GM21528 (cell line): Measurements from ENCODE around the gene GATA6.
"Not testable (repeated sequence)": the region's sequence is repeated elsewhere in the genome, so short reads cannot be mapped to it uniquely, and the experiment has no call there.

Experiments used
- ATAC-seq: cut with Tn5 transposase; IDR thresholded peaks from one replicate; pipeline ENCODE4 v1.9.1; 2021; ENCODE audit warnings: mild to moderate bottlenecking, moderate library complexity; ENCODE audit not compliant: unreplicated experiment, low FRiP score

GATA6 gene

GRCh38 chr18:22180722-22181121, 11.3 kb downstream of the GATA6 start:
- ATAC-seq: no peak

- no peak for ATAC-seq
Measured at GRCh38 chr18:22182884-22183697, 13.7 kb downstream of the GATA6 start.

DNA sequence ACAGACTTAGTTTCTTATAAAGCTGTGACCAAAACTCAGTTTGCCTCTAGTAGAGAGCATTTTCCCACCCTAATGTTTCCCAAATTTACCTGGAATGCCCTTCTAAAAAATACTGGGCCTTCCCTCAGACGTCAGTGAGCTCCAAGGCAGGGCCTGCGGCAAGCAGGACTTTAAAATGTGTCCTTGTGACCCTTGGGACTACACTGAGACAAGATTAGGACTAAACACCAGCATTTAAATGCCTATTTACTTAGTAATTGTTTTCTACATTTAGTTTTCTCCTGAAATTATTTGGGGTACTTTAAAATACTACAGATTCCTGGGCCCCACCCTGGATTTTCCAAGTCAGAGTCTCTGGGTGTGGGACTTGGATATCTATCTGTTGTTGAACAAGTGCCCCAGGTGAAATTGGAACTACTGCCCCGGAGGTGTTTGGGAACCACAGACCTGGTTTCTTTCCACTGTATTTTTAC, 14.3 kb downstream of the GATA6 start:
- no peak for ATAC-seq

DNA sequence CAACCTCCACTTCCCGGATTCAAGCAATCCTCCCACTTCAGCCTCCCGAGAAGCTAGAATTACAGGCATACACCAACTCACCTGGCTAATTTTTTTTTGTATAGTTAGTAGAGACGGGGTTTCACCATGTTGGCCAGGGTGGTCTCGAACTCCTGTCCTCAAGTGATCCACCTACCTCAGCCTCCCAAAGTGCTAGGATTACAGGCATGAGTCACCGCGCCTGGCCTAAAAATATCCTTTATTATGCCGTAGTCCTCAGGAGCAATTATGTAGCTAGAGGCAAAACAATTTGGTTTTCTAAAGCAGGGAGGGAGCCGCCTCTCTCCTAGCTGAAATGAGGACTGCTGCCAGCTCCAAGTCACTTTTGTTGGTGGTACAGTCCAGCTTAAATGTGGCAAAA, 15.2 kb downstream of the GATA6 start:
- not testable (repeated sequence) for ATAC-seq

- ATAC-seq: no peak
Measured at GRCh38 chr18:22185273-22185672, 15.9 kb downstream of the GATA6 start.

- no peak for ATAC-seq
Measured at GRCh38 chr18:22185771-22186386, 16.5 kb downstream of the GATA6 start.

DNA sequence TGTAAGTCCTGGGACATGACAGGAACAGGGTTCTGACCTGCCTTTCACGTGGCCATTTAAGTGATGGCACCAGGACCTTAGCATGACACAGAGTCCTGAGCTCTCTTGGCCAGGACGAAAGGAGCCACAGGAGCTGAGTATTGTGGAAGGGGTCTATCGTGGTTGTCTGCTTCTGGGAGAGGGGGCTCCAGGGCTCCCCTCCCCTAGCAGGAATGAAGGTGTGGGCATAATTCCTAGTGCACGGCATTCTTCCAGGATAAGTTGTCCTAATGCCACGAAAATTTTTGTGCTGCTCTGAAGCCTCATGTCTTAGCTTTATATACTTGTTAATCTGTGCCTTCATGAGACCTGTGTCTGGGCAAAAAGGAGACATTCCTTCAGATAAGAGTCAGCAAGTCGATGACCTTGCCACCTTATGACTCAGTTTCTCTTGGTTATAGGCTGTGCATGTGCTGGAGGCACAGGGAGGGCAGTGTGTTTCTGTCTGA, 17.1 kb downstream of the GATA6 start:
- no peak for ATAC-seq

DNA sequence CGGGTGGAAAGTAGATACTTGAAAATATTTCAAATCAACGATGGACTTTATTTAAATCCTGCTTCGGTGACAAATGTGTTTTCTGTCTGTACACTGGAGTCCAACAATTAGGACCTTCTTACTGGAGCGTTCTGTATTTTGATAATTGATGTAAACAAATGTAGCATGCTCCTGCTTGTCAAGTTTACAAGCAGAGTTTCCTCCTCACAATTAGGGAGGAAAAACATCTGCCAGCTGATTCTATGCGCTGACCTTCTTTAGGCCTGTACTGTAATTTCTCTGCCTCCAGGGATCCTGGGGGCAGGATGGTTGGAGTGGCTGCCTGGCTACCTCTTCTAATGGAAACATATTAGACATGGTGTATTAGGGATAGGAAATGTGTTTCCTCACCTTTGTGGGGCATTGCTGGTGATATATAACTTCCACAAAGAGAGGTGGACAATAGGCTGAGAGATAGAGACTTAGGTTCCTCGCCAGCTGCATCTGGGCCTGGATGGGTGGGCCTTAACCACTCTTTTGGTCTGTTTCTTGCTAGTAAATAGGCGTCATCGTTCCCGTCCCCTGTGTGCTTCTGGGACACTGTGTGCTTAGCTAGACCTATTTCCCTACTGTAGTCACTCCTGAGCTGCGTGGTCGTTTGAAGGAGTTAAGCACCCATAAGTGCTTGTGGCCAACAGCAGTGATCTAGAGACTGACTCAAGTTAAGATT, 19.3 kb downstream of the GATA6 start:
- no peak for ATAC-seq

DNA sequence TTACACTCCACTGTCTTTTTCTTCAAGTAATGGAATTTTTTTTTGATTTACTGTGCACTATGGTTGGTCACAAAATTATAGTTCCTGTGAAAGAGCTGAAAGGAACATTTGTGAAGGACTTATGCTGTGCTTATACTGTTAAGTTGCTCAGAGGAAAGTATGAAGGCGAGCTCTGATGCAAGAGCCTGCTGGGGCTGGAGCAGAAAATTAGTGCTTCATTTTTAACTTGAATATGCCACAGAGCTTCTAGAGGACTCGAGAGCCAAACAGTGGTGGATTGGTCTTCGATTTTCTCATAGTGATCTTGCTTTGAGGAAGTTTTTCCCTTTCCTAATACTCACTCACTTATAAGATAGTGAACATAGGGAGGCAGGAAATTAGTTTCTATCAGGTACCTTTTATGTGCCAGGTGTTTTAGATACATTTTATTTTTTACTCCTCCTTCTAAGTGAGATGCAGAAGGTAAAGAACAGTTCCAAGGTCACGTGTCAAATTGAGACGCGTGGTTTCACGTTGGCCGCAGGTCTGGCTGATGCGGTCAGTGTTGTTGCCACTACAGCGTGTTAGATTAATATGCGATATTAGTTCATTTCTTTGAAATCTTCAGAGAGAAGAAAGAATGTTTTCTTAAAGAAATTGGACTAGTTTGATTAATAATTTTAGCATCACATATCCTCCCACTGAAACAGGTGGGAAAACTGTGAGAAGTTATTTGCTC, 20.2 kb downstream of the GATA6 start:
- no peak for ATAC-seq

GRCh38 chr18:22191346-22191695, 21.9 kb downstream of the GATA6 start:
- no peak for ATAC-seq

- ATAC-seq: no peak
Measured at GRCh38 chr18:22191923-22192322, 22.5 kb downstream of the GATA6 start.

DNA sequence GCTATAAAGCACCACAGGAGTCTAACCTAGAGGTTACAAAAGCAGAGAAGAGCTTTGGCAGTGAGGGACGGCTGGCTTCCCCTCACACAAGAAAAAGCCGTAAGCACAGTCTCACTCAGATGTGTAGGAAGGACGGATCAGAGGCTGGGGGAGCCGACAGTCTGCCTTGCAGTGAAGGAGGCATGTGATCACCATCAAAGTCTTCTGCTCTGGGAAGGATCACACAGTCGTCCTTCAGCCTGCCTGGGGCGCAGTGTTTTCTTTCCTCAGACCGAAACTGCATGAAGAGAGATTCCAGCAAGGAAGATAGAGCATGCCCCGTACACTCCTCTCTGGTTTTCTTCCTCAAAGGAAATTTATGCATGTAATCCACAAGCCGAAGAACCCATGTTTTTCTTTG, 24.1 kb downstream of the GATA6 start:
- no peak for ATAC-seq

GRCh38 chr18:22194151-22194598, 24.8 kb downstream of the GATA6 start:
- ATAC-seq: no peak

DNA sequence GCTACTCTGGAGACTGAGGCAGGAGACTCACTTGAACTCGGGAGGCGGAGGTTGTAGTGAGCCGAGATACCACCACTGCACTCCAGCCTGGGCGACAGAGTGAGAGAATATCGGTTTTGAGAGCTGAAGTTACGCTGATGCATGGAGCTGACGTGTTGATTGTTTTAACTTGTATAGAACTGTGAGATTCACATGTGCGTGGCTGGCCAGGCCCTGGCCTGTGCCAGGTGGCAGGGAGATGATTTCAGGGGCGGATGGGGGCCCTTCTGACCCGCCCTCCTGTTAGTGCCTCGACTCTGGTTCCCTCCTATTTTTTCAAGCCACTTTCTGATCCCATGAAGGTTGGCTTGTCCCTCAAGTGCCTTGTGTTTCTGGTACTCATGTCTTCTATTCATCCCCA, 25.7 kb downstream of the GATA6 start:
- ATAC-seq: no peak

GRCh38 chr18:22196943-22197342, 27.6 kb downstream of the GATA6 start:
- ATAC-seq: not testable (repeated sequence)

- no peak for ATAC-seq
Measured at GRCh38 chr18:22197668-22198067, 28.3 kb downstream of the GATA6 start.

DNA sequence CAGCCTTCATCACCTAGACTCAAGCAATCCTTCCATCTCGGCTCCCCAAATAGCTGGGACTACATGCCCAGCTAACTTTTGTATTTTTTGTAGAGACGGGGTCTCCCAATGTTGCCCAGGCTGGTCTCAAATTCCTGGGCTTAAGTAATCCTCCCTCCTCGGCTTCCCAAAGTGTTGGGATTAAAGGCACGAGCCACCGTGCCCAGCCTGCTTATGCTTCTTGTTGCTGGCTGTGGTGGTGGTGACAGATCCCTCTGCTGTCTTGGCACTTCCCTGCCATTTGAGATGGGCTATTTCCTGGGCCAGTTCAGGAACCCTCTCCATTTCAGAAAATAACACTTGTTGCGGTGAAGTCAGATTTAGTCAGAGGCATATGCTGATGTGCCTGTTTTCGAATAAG, 28.8 kb downstream of the GATA6 start:
- no peak for ATAC-seq

GRCh38 chr18:22199005-22199404, 29.6 kb downstream of the GATA6 start:
- no peak for ATAC-seq

DNA sequence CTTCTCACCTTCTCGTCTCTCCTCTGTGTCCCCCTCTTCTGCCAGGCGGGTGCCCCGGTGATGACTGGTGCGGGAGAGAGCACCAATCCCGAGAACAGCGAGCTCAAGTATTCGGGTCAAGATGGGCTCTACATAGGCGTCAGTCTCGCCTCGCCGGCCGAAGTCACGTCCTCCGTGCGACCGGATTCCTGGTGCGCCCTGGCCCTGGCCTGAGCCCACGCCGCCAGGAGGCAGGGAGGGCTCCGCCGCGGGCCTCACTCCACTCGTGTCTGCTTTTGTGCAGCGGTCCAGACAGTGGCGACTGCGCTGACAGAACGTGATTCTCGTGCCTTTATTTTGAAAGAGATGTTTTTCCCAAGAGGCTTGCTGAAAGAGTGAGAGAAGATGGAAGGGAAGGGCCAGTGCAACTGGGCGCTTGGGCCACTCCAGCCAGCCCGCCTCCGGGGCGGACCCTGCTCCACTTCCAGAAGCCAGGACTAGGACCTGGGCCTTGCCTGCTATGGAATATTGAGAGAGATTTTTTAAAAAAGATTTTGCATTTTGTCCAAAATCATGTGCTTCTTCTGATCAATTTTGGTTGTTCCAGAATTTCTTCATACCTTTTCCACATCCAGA, 31.3 kb downstream of the GATA6 start:
- no peak for ATAC-seq

DNA sequence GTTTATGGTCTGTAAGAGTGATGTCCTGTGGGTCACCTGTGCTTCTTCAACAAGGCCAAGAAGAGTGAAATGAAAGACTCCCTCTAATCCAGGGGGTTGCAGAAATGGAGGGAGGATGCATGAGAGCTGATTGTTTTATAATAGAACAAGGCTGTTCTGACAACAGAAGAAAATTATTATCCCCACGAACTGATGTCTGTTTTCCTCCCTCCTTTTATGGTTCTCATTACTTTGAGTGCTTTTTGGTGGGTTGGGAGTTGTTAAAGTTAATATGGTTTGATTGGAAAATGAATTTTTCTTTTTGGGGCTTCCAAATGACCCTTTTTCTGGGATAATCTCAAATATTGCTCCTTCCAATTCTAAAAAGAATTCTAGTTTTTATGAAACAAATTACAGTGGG, 33.6 kb downstream of the GATA6 start:
- no peak for ATAC-seq
